HG02642 (cell line): ENCODE results near the gene RAB33A.

ENCODE experiments used
- ATAC-seq: cut with Tn5 transposase; IDR thresholded peaks from one replicate; pipeline ENCODE4 v1.9.1; 2021; ENCODE audit warnings: mild to moderate bottlenecking; ENCODE audit not compliant: unreplicated experiment, poor library complexity

RAB33A gene

DNA sequence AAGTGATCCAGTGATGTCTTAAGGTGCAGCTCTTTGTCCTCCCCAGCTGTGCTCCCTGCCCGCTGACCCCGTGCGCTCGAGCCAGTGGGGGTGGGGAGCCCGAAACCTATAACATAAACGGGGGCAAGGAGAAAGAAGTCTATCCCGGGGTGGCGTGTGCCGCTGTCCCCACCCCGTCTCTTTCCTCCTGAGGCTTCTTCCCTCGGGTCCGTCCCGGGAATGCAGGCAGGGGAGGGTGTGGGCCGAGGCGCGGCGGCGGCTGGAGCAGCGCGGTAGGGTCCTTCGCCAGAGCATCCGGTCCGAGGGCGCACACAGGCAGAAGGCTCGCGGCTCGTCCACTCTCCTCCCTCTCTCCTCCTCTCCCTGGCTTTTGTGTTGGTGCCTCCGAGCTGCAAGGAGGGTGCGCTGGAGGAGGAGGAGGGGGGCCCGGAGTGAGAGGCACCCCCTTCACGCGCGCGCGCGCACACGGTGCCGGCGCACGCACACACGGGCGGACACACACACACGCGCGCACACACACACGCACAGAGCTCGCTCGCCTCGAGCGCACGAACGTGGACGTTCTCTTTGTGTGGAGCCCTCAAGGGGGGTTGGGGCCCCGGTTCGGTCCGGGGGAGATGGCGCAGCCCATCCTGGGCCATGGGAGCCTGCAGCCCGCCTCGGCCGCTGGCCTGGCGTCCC is at the start of gene RAB33A:
TSS of gene RAB33A (plus strand) at position 517 of the 681 bp plus-strand sequence. CDS start at position 618, 101 bp downstream.
- ATAC-seq = peak; percentile 26

DNA sequence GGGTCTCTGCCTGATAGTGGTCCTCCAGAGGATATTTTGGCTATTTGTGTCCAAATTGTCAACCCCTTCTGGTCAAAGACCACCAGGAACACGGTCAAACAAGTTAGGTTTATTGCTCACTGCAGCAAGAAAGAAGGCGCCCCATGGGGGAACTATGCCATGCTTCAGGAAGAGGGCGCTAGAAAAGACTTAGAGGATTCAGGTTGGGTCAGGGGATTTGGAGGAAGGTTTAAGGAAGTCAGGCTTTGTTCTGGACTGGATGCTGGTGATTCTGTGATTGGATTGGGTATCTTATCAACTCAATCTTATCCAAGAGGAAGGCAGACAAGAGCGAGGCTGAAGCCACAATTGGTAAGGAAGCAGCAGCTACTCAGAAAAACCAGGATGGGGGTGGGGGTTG is 47.2 kb upstream of the RAB33A start:
- ATAC-seq = no peak

DNA sequence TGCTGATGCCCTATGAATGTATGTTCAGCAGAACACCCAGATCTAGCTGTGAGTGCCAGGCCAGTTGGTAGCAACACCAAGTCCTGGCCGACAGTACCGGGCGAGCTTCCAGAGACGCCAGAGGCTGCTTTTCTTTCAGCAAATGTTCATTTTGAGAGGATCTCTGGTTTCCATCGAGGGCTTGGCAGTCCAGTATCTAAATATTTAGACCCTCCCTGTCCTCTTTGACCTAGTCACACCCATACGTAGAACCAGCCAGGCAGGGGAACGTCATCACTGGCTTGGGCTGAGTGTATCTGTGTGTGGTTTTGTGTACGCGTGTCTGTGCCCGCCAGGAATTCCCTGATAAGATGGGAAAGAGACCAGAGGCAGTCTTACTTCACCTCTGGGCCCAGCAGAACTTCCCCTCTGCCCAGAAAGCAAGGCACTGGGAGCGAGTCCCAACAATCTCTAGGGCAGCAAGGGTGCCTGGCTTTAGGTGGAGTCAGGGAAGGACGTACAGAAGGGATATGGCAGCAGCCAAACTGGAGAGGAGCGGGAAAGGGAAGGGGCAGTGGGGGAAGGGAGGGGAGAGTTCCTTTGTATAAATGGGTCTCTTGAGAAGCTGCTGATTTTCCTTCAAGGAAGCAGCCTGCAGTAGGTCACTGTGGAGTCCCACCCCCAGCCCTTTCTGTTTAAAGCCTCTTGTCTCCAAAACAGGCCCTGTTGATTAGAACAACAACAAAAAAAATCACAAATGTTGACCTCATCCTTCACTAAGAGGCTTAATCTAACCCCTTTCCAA is 46.5 kb upstream of the RAB33A start:
- ATAC-seq = no peak

DNA sequence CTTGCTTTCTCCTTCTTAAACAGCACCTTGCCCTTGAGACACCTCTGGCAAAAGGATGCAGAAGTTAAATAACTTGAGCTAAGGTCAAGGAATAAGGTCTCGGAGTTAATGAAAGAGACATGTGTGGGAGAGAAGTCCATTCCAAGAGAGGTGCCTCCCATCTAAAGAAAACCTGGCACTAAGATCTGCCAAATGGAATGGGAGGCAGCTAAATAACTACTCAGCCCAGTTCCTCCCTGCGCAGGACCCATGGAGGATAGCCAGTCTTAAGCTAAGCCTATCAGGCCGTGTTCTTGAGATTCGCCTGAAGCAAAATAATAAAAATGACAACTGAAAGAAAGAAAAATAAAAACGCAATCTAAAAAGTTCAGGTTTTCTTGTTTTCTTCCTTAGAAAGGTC is 40.8 kb upstream of the RAB33A start:
- no peak for ATAC-seq

DNA sequence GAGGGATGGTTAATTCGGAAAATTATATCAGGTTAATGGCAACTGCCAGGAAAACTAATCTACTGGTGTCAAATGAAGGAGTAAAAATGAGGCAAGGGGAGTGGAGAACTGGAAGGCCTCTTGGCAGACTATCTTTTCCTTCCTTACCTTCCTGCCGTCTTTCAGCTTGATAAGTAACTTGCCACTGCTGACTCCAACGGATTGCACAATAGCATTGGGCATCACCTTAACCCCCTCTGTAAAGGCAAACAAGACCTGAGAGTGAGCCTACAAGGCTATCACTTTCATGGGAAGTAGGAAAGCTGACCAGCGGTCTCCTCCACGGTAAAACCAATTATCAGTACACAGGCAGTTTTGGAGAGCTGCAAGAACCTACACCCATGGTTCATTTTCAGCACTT is 35.3 kb upstream of the RAB33A start:
- ATAC-seq = no peak

DNA sequence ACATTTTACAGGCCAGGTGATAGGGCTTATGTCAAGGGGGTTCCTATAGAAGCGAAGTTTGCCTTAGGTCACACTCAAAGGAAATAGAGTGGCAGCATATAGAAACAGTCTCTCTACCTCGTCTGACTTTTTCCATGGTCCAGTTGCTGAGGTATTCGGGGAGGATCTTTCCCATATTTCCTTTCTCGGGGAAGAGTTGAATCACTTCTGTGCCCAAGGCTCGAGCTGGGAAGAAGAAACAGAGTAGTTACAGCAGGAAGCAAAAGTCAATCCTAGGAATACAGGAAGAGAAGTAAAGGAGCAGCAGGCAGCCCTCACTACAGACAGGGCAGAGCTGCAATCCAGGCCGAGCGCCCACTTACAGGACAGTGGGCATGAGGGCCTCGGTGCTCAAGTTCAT is 34.8 kb upstream of the RAB33A start:
- no peak for ATAC-seq

DNA sequence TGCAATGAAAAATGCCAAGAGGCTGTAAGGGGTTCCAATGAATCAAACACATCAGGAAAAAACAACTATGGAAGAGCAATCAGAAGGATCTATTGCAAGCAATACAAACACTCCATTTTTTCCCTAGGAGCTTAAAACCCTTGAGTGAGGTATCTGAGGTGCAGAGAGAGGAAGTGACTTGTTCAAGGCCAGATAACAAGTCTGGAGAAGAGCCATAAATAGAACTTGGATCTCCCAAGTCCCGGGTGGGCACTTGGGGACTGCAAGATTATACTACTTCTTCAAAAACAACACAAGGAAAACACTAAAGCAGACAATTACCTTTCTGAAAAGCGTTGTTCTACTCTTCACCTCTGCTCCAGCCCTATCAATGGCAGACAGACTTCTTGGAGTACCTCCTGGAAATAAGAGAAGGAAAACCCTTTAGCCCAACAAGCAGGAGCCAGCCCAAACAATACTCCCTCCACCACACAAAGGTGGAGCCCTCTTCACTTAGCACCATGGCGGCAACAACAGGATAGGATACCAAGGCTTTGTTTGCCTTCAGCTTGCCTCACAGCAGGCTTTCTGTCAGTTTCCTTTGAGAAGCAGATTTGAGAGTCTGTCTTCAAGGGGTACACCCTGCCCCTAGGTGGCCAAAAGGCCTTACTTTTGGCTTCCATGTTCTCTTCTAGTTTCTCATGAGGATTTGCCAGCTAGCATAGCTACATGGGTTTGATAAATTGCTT is 32.1 kb upstream of the RAB33A start:
- no peak for ATAC-seq

DNA sequence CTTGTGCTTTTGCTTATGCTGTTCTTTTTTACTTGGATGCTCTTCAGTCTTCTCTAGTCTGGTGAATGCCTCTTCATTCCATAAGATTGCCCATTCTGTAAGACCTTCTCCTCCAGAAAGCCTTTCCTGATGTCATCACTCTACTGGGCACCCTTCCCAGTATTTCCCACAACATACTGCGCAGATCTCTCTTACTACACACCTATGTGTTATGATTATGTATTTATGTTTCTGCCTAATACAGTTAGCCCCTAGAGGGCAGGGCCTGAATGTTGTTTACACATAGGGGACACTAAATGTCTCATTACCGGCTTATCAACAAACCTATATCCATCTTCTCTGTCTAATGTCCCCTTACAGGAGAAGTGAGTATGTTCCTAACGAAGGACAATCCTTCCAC is 27.3 kb upstream of the RAB33A start:
- ATAC-seq = no peak

DNA sequence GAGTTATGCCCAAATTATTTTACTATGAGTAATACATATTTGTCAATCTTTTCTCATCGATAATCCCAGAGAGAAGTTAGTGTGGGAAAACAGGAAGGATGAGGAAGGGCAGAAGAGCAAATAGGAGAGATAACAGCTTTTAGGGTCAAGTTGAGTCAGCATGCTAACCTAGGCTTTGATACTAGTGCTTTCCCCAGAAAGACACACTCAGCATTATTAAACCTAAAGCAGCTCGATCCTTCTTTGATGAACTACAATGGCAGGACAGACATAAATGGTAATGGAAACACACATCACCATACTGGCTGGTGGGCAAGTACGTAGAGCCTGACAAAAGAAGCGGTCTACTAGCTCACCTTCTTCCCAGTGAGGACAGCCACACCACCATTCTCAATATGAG is 26.6 kb upstream of the RAB33A start:
- ATAC-seq = no peak

DNA sequence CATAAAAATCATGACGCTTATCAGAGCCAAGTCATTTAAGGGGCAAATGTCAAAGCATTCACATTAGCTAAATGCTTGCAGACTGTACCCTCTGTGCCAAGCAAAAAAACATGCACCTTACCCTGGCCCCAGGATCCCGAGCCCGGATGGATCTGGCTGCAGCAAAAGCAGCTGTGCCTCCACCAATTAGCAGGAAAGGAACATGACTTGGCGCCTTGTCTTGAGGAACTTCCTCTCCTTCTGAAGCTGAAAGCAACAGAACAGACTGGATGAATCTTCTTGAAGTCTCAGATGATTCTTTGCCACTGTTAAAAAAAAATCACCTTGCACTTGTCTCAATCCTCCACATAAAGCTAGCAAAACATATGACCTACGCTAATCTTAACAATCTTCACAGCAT is 24.1 kb upstream of the RAB33A start:
- no peak for ATAC-seq

DNA sequence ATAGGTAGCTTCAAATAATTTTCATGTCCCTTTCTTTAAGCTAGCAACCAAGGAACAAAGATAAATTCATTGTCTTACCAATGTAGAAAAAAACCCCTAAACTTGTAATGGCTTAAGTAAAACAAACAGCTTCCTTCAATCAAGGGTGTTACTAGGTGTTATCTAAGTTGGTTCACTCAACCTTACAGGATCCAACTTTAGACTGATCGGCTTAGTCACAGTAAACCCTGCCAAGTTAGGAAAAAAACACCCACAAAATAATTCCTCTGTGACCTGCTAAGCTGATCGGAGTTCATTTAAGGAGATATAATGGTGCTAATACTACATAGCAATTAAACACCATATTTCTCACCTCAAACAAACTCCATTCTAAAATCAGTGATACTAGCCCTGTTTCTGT is 16.2 kb upstream of the RAB33A start:
- no peak for ATAC-seq

DNA sequence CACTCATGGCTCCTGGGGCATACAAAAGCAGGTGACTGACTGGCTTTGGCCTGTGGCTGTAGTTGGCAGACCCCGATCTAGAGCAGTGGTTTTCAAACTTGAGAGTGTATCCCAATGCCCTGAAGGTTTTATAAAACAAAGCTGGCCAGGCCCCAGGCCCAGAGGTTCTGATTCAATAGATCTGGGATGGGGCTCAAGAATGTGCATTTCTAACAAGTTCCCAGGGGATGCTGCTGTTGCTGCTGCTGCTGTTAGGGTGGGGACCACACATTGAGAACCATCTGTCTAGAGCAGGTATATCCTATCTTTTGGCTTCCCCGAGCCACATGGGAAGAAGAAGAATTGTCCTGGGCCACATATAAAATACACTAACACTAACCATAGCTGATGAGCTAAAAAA is 13.5 kb upstream of the RAB33A start:
- no peak for ATAC-seq

DNA sequence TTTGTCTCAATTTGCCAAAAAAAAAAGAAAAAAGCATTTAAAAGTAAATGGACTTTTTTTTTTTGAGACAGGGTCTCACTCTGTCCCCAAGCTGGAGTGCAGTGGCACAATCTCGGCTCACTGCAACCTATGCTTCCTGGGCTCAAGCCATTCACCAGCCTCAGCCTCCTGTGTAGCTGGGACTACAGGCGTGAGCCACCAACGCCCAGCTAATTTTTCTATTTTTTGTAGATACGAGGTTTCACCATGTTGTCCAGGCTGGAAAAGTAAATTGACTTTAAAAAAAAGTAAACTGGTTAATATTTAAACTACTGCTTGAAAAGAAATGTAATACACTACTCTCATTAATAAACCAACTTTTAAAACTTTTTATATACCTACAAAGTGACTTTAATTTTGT is 12.0 kb upstream of the RAB33A start:
- no peak for ATAC-seq

DNA sequence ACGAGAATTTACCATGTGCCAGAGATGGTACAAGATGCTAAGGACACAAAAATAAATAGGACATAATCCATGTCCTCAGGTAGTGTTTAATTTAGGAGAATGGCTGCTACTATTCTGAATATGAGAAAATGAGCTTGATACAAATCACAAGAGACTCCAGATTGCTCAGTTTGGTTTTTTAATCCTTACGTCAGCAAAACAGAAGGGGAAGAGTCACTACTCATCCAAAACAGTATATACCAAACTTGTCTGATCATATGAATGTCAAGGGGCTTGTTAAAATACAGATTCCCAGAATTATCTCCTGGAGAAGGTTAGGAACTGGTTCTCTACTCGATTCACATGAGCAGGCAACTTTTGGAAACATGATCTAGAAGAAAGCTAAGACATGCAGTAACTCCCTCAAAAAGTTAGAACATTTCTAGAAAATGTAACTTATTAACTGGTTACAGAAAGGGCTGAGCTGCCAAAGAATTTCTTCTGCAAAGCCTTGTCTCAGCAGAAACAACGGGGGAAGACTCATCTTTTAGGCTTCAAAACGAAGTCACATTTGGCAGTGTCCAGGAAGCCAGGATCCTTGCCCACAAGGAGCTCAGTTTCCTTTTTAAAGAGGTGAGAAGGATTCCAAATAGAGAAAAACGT is 9.5 kb upstream of the RAB33A start:
- no peak for ATAC-seq

DNA sequence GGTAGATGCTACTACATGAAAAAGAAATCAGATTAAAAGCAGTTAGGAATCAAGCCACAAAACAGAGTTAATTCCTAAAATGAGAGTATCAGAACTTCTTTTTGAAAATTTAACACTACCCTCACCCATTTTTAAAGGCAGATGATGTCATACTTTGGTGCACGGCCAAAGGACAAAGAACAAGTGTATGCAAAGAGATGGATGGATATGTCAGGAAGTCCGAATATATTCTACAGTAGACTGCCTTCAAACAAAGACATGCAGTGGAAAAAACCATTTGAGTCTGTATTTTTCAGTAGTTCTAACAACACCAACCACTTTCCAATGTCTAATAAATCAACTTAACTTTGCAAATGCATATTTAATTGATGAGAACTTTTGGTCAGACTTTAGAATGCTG is 8.4 kb upstream of the RAB33A start:
- no peak for ATAC-seq

DNA sequence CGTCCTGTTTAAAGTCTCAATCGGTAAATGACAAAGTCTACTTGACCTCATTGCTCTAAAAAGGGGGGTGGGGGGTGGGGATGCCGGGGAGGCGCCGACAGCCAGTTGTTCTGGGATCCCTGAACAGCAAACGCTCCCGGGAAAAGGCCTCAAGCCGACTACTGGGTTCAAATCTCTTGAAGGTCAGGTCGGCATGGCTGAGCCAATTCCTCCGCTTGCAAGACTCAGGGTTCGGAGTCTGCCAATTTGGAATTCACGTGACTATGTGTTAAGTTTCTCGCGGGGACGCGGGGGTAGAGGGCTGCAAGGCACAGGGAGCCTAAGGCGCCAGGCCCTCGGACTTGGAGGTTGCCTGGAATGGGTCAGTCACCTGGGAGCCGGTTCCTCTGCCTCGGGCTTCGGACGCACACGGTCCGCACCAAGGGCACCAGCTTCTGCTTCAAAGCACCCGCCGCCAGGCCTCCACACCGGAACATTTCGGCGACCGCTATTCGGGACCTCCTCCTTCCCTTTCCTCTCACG is 6.5 kb upstream of the RAB33A start:
- ATAC-seq = no peak

DNA sequence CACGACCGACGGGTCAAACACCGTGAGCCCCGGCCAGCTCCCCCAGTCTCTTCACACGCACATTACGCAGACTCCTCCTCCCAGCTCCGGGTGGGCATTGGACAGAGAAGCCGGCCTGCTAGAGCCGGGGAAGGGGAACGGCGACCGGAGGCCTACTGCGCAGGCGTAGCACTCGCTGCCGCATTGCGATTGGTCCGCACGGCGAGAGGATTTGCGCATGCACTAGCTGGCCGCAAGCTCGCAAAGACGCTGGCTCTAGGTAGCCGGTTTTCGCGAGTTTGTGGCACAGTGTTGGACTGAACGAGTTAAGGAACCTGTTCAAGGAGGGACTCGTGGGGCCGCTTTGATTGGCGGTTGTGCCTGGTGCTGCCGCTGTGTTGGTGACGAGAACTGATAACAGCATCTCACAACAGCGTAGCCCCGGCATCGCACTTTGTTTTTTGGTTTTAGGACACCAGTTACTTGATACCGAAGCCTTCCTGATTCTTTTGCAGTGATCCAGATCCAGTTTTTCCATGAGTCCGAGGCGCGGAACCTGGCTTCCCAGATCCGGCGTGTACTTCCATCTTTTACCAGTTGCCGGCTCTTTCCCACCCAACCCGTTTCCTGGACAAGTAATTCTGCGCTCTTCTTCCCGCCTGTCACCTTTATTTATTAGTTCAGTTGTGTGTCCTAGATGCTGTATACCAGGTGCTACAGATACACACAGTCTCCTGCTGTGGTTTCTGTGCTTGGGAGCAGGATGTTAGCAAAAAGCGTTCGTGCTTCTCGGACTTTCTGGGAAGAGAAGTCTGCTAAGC is 5.9 kb upstream of the RAB33A start, which contains the start of gene AIFM1:
TSS of gene AIFM1 (minus strand) at position 139 of the 800 bp plus-strand sequence. CDS start 185 bp downstream, outside the sequence.
- ATAC-seq = peak; percentile 95

DNA sequence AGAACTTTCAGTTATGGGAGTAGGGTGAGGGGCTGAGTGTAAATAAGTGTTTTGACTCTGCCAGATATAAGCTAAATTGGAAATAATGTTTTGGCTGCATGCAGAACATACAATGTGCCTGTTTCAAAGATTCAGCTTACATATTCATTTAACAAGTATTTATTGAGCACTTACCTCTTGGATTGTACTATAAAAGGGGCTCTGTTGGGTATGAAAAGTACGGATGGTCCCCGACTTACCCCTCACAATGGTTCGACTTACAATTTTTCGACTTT is 5.3 kb upstream of the RAB33A start:
- ATAC-seq = no peak

DNA sequence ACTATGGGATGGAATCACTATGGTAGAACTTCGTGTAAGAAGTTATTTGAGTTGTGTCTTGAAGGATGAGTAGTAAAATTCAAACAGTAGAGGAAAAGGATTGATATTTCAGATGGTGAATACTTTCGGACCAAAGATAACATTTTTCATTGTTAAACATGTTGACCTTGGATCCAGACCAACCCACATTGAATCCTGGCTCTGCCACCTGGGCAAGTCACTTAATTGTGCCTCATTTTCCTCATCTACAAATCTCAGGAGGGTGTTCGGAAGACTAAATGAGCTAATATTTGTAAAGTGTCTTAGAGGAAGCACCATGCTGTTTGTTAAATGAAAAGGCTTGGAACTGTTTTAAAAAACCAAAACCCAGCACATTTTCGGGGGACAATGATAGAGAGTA is 4.7 kb upstream of the RAB33A start:
- ATAC-seq = no peak
